Measurements from ENCODE around the gene MACROD1.

MACROD1 gene

DNA sequence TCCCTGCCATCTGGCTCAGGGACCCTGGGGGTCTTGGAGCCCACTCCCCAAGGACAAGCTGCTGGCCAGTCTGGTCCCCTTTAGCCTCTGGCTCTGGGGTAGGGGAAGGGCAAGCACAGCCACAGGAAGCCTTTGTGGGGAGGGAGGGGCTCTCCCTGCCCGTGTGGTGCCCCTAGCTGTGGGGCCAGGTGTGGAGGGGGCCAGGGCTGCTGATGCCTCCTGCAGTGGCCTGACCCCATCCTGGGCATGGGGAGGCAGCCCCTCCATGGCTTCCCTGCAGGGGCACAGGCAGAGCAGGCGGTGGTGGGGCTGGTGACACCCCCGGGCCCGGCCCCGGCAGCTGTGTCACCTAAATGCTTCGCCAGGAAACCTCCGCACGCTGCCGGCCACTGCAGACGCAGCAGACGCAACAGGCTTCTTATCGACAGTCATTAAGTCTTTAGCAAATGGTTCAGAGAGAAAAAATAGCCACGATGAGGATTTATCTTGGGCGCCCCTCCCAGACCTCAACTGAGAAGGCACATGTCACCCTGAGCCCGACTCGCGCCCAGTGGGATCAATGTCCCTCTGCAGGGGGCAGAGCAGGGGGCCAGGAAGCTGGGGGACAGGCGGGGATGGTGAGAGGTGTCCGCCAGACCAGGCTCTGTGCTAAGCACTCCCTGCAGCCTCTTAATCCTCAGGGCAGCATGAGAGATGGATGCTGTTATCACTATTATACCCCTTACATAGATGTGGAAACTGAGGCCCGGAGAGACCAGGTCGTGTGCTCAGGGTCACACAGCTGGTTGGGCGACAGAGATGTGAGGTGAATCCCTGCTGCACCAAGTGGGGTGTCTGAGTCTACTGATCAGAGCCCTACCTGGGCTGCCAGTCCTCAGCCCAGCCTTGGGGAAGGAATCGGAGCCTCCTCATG lies 96.3 kb downstream of the MACROD1 start:
- TF ChIP-seq, protein P1, sequence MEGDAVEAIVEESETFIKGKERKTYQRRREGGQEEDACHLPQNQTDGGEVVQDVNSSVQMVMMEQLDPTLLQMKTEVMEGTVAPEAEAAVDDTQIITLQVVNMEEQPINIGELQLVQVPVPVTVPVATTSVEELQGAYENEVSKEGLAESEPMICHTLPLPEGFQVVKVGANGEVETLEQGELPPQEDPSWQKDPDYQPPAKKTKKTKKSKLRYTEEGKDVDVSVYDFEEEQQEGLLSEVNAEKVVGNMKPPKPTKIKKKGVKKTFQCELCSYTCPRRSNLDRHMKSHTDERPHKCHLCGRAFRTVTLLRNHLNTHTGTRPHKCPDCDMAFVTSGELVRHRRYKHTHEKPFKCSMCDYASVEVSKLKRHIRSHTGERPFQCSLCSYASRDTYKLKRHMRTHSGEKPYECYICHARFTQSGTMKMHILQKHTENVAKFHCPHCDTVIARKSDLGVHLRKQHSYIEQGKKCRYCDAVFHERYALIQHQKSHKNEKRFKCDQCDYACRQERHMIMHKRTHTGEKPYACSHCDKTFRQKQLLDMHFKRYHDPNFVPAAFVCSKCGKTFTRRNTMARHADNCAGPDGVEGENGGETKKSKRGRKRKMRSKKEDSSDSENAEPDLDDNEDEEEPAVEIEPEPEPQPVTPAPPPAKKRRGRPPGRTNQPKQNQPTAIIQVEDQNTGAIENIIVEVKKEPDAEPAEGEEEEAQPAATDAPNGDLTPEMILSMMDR (IDR thresholded peaks at IDR 0.05; ENCODE audit: extremely low read depth, insufficient read depth, missing control alignments) = no peak
- no peak for DNase-seq (ENCODE audit: low spot score)
- in situ Hi-C loops (cut with MboI; ENCODE audit: low pct_unique_long_range_greater_than_20kb, low sequenced_read_pairs, unreplicated experiment) = no loop called here

DNA sequence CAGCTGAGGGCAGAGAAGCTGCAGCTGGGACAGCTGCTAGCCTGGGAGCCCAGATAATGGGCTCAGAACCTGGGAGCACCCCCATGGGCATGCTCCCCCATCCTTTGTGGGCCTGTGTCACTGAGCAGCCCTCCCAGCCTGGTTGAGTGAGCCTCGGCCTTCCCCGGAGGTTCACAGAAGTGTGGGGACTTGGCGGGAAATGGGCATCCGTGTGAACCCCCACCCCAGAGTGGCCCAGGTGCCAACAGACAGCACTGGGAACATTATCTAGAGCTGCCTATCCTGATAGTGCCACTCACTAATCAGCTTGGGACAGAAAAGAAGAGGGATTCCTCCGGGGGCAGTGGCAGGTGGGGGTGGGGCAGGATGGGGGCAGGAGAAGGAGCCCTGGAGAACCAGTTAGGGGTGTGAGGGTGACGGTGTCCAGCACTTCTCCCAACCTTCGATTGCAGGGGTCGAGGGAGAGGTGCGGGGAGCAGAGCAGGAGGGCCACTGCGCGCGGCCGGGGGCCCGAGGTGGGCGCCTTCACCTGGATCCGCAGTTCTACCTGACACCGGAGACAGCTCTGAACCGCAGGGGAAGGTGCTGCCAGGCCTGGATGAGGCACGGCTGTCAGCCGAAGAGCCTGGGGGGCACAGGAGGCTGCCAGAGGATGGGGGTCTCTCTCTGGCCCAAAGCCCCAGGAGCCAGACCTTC lies 97.1 kb downstream of the MACROD1 start:
- TF ChIP-seq, protein P1 (IDR thresholded peaks at IDR 0.05; ENCODE audit: extremely low read depth, insufficient read depth, missing control alignments) = no peak
- in situ Hi-C loops (cut with MboI; ENCODE audit: low pct_unique_long_range_greater_than_20kb, low sequenced_read_pairs, unreplicated experiment) = no loop called here
- DNase-seq (ENCODE audit: low spot score) = no peak

DNA sequence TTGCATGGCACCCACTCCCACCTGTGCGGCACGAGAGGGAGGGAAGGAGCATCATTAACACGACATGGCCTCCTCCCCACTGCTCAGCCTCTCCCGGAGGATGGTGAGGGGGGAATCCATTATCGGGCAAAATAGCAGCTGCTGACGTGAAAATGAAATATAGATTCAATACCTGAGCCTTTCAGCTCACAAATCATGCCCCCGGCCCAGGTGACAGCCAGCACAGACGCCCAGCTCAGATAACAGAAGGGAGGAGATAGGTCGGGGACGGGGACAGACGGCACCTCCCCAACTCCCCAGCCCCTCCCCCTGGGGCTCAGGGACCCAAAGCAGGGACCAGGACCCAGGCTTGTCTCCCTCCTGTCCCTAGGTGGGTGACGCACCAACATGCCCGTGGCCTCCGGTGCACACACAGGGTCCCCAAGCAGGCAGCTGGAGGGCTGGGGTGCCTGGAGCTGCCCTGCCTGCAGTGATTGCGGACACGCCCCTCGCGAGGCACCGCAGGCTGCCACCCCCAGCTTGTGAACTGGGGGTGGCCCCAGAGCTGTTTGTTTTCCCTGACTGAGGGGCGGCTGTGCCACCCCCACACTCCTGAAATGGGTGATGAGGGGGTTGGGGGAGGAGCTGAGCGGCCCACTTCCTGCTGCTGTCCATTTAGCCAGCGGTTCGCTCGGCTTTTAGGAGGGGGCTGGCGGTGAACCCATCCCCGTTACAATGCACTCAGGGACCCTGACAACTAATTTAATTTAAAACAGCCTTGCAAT lies 98.5 kb downstream of the MACROD1 start:
- DNase-seq (ENCODE audit: low spot score) = no peak
- TF ChIP-seq, protein P1 (IDR thresholded peaks at IDR 0.05; ENCODE audit: extremely low read depth, insufficient read depth, missing control alignments) = no peak
- in situ Hi-C loops (cut with MboI; ENCODE audit: low pct_unique_long_range_greater_than_20kb, low sequenced_read_pairs, unreplicated experiment) = no loop called here

DNA sequence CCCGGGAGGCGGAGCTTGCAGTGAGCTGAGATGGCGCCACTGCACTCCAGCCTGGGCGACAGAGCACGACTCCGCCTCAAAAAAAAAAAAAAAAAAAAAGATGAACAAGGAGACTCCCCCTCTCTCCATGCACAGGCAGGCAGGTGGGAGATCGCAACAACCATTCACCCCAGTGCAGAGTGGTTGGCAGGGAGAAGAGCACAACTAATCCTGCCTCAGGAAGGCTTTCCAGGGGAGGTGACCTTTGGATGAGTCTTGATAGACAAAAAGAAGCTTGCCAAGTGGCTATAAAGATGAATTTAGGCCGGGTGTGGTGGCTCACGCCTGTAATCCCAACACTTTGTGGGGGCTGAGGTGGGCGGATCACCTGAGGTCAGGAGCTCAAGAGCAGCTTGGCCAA lies 100.2 kb downstream of the MACROD1 start:
- TF ChIP-seq, protein P1 (IDR thresholded peaks at IDR 0.05; ENCODE audit: extremely low read depth, insufficient read depth, missing control alignments) = no peak
- DNase-seq (ENCODE audit: low spot score) = no peak
- in situ Hi-C loops (cut with MboI; ENCODE audit: low pct_unique_long_range_greater_than_20kb, low sequenced_read_pairs, unreplicated experiment) = no loop called here

DNA sequence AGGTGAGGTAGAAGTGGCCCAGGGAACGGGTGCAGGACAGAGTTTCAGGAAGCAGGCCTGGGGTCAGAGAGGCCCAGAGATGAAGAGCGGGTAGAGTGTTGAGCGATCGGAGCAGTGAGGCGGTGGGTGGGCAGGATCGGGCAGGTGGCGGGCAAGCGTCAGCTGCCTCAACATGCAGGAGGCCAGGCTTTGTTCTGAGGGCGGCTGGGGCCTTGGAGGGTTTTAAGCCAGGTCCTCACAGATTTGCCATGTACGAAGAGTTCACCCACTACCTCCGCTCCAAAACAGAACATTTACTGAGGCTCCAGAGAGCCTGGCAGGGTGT lies 100.8 kb downstream of the MACROD1 start:
- TF ChIP-seq, protein P1 (IDR thresholded peaks at IDR 0.05; ENCODE audit: extremely low read depth, insufficient read depth, missing control alignments) = no peak
- in situ Hi-C loops (cut with MboI; ENCODE audit: low pct_unique_long_range_greater_than_20kb, low sequenced_read_pairs, unreplicated experiment) = no loop called here
- DNase-seq (ENCODE audit: low spot score) = no peak

DNA sequence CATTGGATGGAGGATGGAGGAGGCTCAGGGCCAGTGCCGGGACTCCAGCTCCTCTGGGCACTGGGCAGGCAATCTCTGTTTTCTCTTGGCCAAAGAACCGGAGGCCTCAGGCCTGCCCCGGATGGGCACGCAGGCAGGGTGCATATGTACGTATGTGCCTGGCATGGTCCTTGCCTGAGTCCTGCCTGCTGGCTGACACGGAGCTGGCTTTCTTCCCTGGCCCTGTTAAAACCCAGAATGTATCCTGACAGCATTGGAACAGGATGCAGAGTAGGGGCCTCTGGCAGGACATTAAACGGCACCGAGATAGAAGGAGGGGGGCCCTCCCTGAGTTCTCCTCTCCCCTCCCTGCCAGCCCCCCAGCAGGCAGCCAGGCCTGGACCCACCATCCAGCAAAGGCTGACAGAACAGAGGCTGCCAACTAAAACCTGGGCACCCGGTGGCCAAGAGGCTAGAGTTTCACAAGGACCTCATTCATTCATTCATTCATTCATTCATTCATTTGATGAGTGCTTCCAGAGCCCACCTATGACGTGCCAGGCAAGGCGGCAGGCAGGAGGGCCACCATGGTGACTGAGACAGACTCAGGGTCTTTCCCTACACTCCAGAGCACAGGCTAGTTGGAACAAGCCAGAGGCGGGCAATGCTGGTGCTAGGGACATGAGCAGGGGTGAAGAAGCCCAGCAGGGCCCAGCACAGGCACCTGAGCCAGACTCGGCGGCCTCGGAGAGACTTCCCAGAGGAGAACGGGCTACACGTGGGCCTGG lies 101.4 kb downstream of the MACROD1 start:
- in situ Hi-C loops (cut with MboI; ENCODE audit: low pct_unique_long_range_greater_than_20kb, low sequenced_read_pairs, unreplicated experiment) = no loop called here
- DNase-seq (ENCODE audit: low spot score) = no peak
- TF ChIP-seq, protein P1 (IDR thresholded peaks at IDR 0.05; ENCODE audit: extremely low read depth, insufficient read depth, missing control alignments) = no peak
